HepG2 (cell line): Measurements from ENCODE around the gene ZDHHC3. TPM values are rescaled to one million over a fixed set of nuclear protein-coding genes. Genes with fewer than 3 reads are reported as not detected.

Experiments used
- ATAC-seq: fragments of 200-7000 bp; cut with Tn5 transposase; 3 replicates; pipeline ENCODE4 v1.9.1; 2020; ENCODE audit warnings: mild to moderate bottlenecking, moderate library complexity
- BruUV-seq: library from RNA; stranded (reverse); fragments of 400-500 nt; replicated peaks from 2 replicates; lab custom pipeline; 2021; lab: Mats Ljungman, UMichigan
- CTCF ChIA-PET: fragments of 300-600 bp; formaldehyde crosslinking; extraction: SDS; loops from one replicate; lab custom pipeline; 2021; ENCODE audit warnings: low total read pairs, inconsistent platforms, low intra/inter-chr PET ratio; lab: Yijun Ruan, JAX
- POLR2A ChIA-PET: fragments of 350-600 bp; sonication (Branson Sonifier 250); formaldehyde crosslinking; loops from one replicate; lab custom pipeline; 2020; ENCODE audit warnings: antibody characterized with exemption, inconsistent platforms; lab: Yijun Ruan, JAX
- DNase-seq: peaks from one replicate; pipeline ENCODE4 v3.0.0-alpha.2; 2015; ENCODE audit warnings: low spot score
- FAIRE-seq: peaks from 3 replicates; lab custom pipeline; 2011; peaks lifted over from hg19 to GRCh38; lab: Jason Lieb, UNC
- H2AFZ ChIP-seq: one replicate; pipeline ENCODE4 v1.6.1; 2011; ENCODE audit warnings: low read length, inconsistent platforms
- H3K27ac ChIP-seq: fragments of 300-600 bp; 3 replicates; pipeline ENCODE4 v1.8.0; 2011; ENCODE audit warnings: mixed run types, mild to moderate bottlenecking, mixed read lengths, low read length, inconsistent platforms; ENCODE audit not compliant: insufficient read depth; ENCODE audit errors: extremely low read length
- H3K27me3 ChIP-seq, 2 experiments: fragments of 200-600 bp in 1 of 2; 2 replicates in 1 of 2; 3 replicates in 1 of 2; pipeline versions ENCODE4 v1.6.0 to v1.8.0; 2011; ENCODE audit warnings: low read length in 2 of 2, mild to moderate bottlenecking in 2 of 2, moderate library complexity in 2 of 2, inconsistent platforms in 1 of 2; ENCODE audit not compliant: insufficient read depth in 2 of 2, control insufficient read depth in 1 of 2
- H3K36me3 ChIP-seq, 2 experiments: fragments of 200-600 bp in 1 of 2; replicated peaks in 1 of 2; 2 replicates in 1 of 2; 3 replicates in 1 of 2; pipeline versions ENCODE4 v1.5.1 to v1.8.0; 2011; ENCODE audit warnings: low read length in 2 of 2, inconsistent platforms in 1 of 2; ENCODE audit not compliant: insufficient read depth in 2 of 2, control insufficient read depth in 1 of 2
- H3K4me1 ChIP-seq: 2 replicates; pipeline ENCODE4 v1.5.1; 2012; ENCODE audit warnings: low read length, inconsistent platforms; ENCODE audit not compliant: insufficient read depth
- H3K4me2 ChIP-seq: 2 replicates; pipeline ENCODE4 v1.6.0; 2011; ENCODE audit warnings: low read depth, low read length, inconsistent platforms
- H3K4me3 ChIP-seq, 3 experiments: fragments of 200-600 bp in 1 of 3; sonication (generic), shearing (Covaris generic) in 1 of 3; replicated peaks in 1 of 3; 2 replicates each; pipeline ENCODE4 v1.5.1; 2011 to 2016; ENCODE audit warnings: low read length in 3 of 3, inconsistent platforms in 2 of 3, low read depth in 2 of 3, mild to moderate bottlenecking in 2 of 3, control low read depth in 1 of 3, mixed read lengths in 1 of 3; ENCODE audit not compliant: insufficient read depth in 1 of 3
- H3K79me2 ChIP-seq: one replicate; pipeline ENCODE4 v1.6.1; 2011; ENCODE audit warnings: low read length, inconsistent platforms; ENCODE audit not compliant: insufficient read depth
- H3K9ac ChIP-seq: 2 replicates; pipeline ENCODE4 v1.6.0; 2011; ENCODE audit warnings: mild to moderate bottlenecking, low read depth, low read length, inconsistent platforms; ENCODE audit not compliant: insufficient read depth
- H3K9me3 ChIP-seq: 2 replicates; pipeline ENCODE4 v1.5.1; 2012; ENCODE audit warnings: mild to moderate bottlenecking, low read length
- H4K20me1 ChIP-seq: 2 replicates; pipeline ENCODE4 v1.6.0; 2011; ENCODE audit warnings: inconsistent platforms, mild to moderate bottlenecking, low read length, moderate library complexity; ENCODE audit not compliant: insufficient read depth
- CC2D1A ChIP-seq: sonication (generic); formaldehyde crosslinking; IDR thresholded peaks from 2 replicates; pipeline ENCODE4 v1.8.1; 2023; ENCODE audit warnings: mild to moderate bottlenecking, missing genetic modification reagents
- HIVEP1 ChIP-seq: sonication (generic); formaldehyde crosslinking; IDR thresholded peaks from 2 replicates; pipeline ENCODE4 v1.4.0; 2020; ENCODE audit warnings: mild to moderate bottlenecking, missing genetic modification reagents
- MYC ChIP-seq: sonication (generic); formaldehyde crosslinking; IDR thresholded peaks from 2 replicates; pipeline ENCODE4 v1.9.0; 2021; ENCODE audit warnings: missing genetic modification reagents, borderline replicate concordance
- PAF1 ChIP-seq: IDR thresholded peaks from 2 replicates; pipeline ENCODE4 v1.6.1; 2016; ENCODE audit warnings: missing genetic modification reagents, missing compliant biosample characterization
- PCBP1 ChIP-seq: fragments of 200-400 bp; formaldehyde crosslinking; IDR thresholded peaks from 2 replicates; pipeline ENCODE4 v1.6.1; 2017; ENCODE audit warnings: mild to moderate bottlenecking, low read depth, low read length, borderline replicate concordance
- SUZ12 ChIP-seq: fragments of 150-350 bp; IDR thresholded peaks from 2 replicates; pipeline ENCODE4 v1.6.1; 2014; ENCODE audit warnings: low read depth, low read length
- TOPORS ChIP-seq: sonication (generic); formaldehyde crosslinking; IDR thresholded peaks from 2 replicates; pipeline ENCODE4 v1.8.0; 2023; ENCODE audit warnings: mild to moderate bottlenecking, missing genetic modification reagents
- ZNF570 ChIP-seq: sonication (generic); formaldehyde crosslinking; IDR thresholded peaks from 2 replicates; pipeline ENCODE4 v1.4.0; 2020; ENCODE audit warnings: mild to moderate bottlenecking, missing genetic modification reagents, borderline replicate concordance
- ZNF605 ChIP-seq: sonication (generic); formaldehyde crosslinking; IDR thresholded peaks from 2 replicates; pipeline ENCODE4 v1.8.0; 2022; ENCODE audit warnings: mild to moderate bottlenecking, missing genetic modification reagents
- WGBS: methylation state at CpG from one replicate; pipeline ENCODE4 v1.1.6; 2017; ENCODE audit warnings: low lambda C conversion rate; 5-methylcytosine and 5-hydroxymethylcytosine counted together
- in situ Hi-C: cut with HindIII; loops from 2 replicates; pipeline ENCODE4 v1.10.0; 2017; ENCODE audit warnings: low pct_unique_long_range_greater_than_20kb; ENCODE audit not compliant: extremely low pct_ligation_motif_present
- intact Hi-C: fragments of 100-400 bp; cut with micrococcal nuclease; formaldehyde crosslinking; loops from one replicate; pipeline ENCODE4 v1.10.0; 2022; ENCODE audit not compliant: unreplicated experiment
- polyA plus RNA-seq, 8 experiments: library from polyadenylated mRNA; depleted of rRNA in 3 of 8; stranded (reverse) in 7 of 8; unstranded in 1 of 8; fragments of >200 nt; fragmentation: Illumina TruSeq in 4 of 8; extraction: Trizol in 4 of 8; gene quantifications; 2 replicates each; pipeline versions ENCODE4 v1.2.1 to v1.2.3, GENCODE V29; 2011 to 2016; ENCODE audit warnings: low read depth in 4 of 8, missing spikeins in 1 of 8, mixed read lengths in 1 of 8; ENCODE audit not compliant: insufficient read depth in 1 of 8
- total RNA-seq, 5 experiments: library from RNA; depleted of rRNA; stranded (reverse); fragments of >200 nt; fragmentation: Illumina TruSeq; extraction: Trizol; gene quantifications; 2 replicates each; pipeline ENCODE4 v1.2.3, GENCODE V29; 2016; ENCODE audit warnings: low read depth in 1 of 5
- TF ChIP-seq, protein P1 (sequence below), 2 experiments: sonication (generic) in 1 of 2; formaldehyde crosslinking in 1 of 2; IDR thresholded peaks; 2 replicates each; pipeline versions ENCODE4 v1.6.1 to v1.9.0; 2014 to 2022; ENCODE audit warnings: antibody characterized with exemption in 1 of 2, borderline replicate concordance in 1 of 2, inconsistent platforms in 1 of 2, low read depth in 1 of 2, missing genetic modification reagents in 1 of 2
- TF ChIP-seq, protein P2 (sequence below): sonication (generic); formaldehyde crosslinking; IDR thresholded peaks from 2 replicates; pipeline ENCODE4 v1.5.0; 2020; ENCODE audit warnings: missing genetic modification reagents, mild to moderate bottlenecking, borderline replicate concordance

The ZDHHC3 gene
- total and polyA plus RNA-seq, 2 of the 13 experiments (the other 11 are each of a cell fraction or from before 2014, with no cell fraction given), result 44.1 to 65.7 TPM

DNA sequence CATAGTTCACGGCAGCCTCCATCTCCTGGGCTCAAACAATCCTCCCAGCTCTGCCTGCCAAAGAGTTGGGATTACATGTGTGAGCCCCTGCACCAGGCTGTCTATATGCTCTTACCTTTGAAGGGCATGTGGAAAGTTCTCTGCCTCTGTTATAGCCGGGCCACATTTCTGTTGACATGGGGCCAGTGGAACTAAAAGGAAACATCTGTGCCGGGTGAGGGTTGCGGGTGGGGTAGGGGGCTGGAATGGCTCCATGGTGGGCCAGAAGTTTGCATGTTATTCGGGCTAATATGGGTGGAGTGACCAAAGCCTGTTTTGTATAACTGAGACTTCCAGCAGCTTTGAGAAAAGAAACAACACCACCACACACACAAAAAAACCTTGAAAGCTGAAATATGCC, 41.8 kb upstream of the ZDHHC3 start:
- CTCF ChIA-PET, result no interaction called here
- Histone ChIP-seq H4K20me1 (no peaks in the 10 kb centered on the region), H3K9me3 (no peaks in the 10 kb centered on the region)
- TF ChIP-seq TOPORS, result no peak
- TF ChIP-seq PAF1 (CRISPR knock-in tag), result no peak
- TF ChIP-seq, protein P1, sequence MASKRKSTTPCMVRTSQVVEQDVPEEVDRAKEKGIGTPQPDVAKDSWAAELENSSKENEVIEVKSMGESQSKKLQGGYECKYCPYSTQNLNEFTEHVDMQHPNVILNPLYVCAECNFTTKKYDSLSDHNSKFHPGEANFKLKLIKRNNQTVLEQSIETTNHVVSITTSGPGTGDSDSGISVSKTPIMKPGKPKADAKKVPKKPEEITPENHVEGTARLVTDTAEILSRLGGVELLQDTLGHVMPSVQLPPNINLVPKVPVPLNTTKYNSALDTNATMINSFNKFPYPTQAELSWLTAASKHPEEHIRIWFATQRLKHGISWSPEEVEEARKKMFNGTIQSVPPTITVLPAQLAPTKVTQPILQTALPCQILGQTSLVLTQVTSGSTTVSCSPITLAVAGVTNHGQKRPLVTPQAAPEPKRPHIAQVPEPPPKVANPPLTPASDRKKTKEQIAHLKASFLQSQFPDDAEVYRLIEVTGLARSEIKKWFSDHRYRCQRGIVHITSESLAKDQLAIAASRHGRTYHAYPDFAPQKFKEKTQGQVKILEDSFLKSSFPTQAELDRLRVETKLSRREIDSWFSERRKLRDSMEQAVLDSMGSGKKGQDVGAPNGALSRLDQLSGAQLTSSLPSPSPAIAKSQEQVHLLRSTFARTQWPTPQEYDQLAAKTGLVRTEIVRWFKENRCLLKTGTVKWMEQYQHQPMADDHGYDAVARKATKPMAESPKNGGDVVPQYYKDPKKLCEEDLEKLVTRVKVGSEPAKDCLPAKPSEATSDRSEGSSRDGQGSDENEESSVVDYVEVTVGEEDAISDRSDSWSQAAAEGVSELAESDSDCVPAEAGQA (IDR thresholded peaks at IDR 0.05; ENCODE audit: low read depth), result no peak
- TF ChIP-seq, protein P1 (CRISPR knock-in tag; IDR thresholded peaks at IDR 0.05; ENCODE audit: borderline replicate concordance), result no peak
- no peak for TF ChIP-seq MYC (CRISPR knock-in tag)
- TF ChIP-seq, protein P2, sequence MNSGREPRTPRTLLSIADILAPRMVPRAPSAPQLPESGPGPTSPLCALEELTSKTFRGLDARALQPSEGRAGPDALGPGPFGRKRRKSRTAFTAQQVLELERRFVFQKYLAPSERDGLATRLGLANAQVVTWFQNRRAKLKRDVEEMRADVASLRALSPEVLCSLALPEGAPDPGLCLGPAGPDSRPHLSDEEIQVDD (CRISPR knock-in tag), result no peak
- no peak for TF ChIP-seq ZNF605
- no peak for TF ChIP-seq PCBP1
- no peak for TF ChIP-seq SUZ12
- no peak for TF ChIP-seq ZNF570 (CRISPR knock-in tag)
- TF ChIP-seq CC2D1A (CRISPR knock-in tag), result no peak
- no peak for TF ChIP-seq HIVEP1
- TF ChIP-seq, all 625 proteins: peak for 0
- Histone ChIP-seq H3K79me2 (no peaks in the 10 kb centered on the region), H3K36me3 (peaks cover 1 to 7% of the 10 kb centered on the region in 2 experiments; a peak in 3 of 5 replicates), H3K9ac (no peak overlapping the region), H2AFZ (no peak overlapping the region), H3K27ac (no peak overlapping the region), H3K4me1 (0 out of 2 replicates have a peak, but pooled peaks cover 4% of the 10 kb centered on the region), H3K4me2 (no peak overlapping the region), H3K4me3 (no peak overlapping the region), H3K27me3 (no peaks in the 10 kb centered on the region)
- ATAC-seq (no peak), DNase-seq (no peak), FAIRE-seq (no peak)
- in situ Hi-C loops (no loop called here), intact Hi-C loops (no loop called here)
- POLR2A ChIA-PET, result no interaction called here
- 96% methylated on average over 5 of the region's 5 CpGs for WGBS
- BruUV-seq, result no TSS peak
